Smooth muscle cell (in vitro differentiated cells): ENCODE data around the gene UTF1. TPM values are rescaled to one million over a fixed set of nuclear protein-coding genes. Genes with fewer than 3 reads are reported as not detected.

Experiments used
- DNase-seq: peaks from one replicate; lab custom pipeline; 2025; ENCODE audit not compliant: unreplicated experiment; lab: John Stamatoyannopoulos, UW
- H2AFZ ChIP-seq: fragments of 200-600 bp; sonication (generic); 2 replicates; pipeline ENCODE4 v1.6.0; 2016; ENCODE audit warnings: antibody characterized with exemption, low read depth, mild to moderate bottlenecking
- H3F3A ChIP-seq: fragments of 200-600 bp; sonication (generic); 2 replicates; pipeline ENCODE4 v1.6.0; 2017; ENCODE audit warnings: antibody characterized with exemption, low read depth
- H3K27ac ChIP-seq: fragments of 200-600 bp; sonication (generic); 2 replicates; pipeline ENCODE4 v1.5.1; 2016; ENCODE audit warnings: low read depth, mild to moderate bottlenecking
- H3K27me3 ChIP-seq: fragments of 200-600 bp; sonication (generic); 2 replicates; pipeline ENCODE4 v1.6.1; 2016; ENCODE audit warnings: low read depth, mild to moderate bottlenecking
- H3K36me3 ChIP-seq: fragments of 200-600 bp; sonication (generic); 2 replicates; pipeline ENCODE4 v1.5.1; 2016; ENCODE audit warnings: low read depth
- H3K4me1 ChIP-seq: fragments of 200-600 bp; sonication (generic); 2 replicates; pipeline ENCODE4 v1.5.1; 2016; ENCODE audit warnings: low read depth
- H3K4me2 ChIP-seq: fragments of 200-600 bp; sonication (generic); 2 replicates; pipeline ENCODE4 v1.6.0; 2016; ENCODE audit warnings: mild to moderate bottlenecking
- H3K4me3 ChIP-seq: fragments of 200-600 bp; sonication (generic); 2 replicates; pipeline ENCODE4 v1.5.1; 2016; ENCODE audit warnings: mild to moderate bottlenecking
- H3K79me2 ChIP-seq: fragments of 200-600 bp; sonication (generic); 2 replicates; pipeline ENCODE4 v1.6.0; 2016; ENCODE audit warnings: low read depth, mild to moderate bottlenecking
- H3K9ac ChIP-seq: fragments of 200-600 bp; sonication (generic); 2 replicates; pipeline ENCODE4 v1.6.0; 2016; ENCODE audit warnings: low read depth
- H3K9me3 ChIP-seq: fragments of 200-600 bp; sonication (generic); replicated peaks from 2 replicates; pipeline ENCODE4 v1.5.1; 2016; ENCODE audit warnings: low read depth
- H4K20me1 ChIP-seq: fragments of 200-600 bp; sonication (generic); 2 replicates; pipeline ENCODE4 v1.6.0; 2016; ENCODE audit warnings: low read depth
- WGBS: methylation state at CpG from one replicate; pipeline ENCODE4 v1.1.7; 2016; ENCODE audit warnings: low lambda C conversion rate; 5-methylcytosine and 5-hydroxymethylcytosine counted together
- polyA plus RNA-seq: library from polyadenylated mRNA; unstranded; fragments of >200 nt; fragmentation: Nextera tagmentation; extraction: Ambion mirVana; gene quantifications from 2 replicates; pipeline ENCODE4 v1.2.1, GENCODE V29; 2016
- total RNA-seq: library from RNA; depleted of rRNA; stranded (reverse); fragments of >200 nt; gene quantifications from 2 replicates; pipeline ENCODE4 v1.2.3, GENCODE V29; 2014
- TF ChIP-seq, protein P1 (sequence below): fragments of 200-600 bp; sonication (generic); IDR thresholded peaks from 2 replicates; pipeline ENCODE4 v1.5.1; 2017; ENCODE audit warnings: borderline replicate concordance, mild to moderate bottlenecking, antibody characterized with exemption; ENCODE audit not compliant: insufficient read depth, poor library complexity, severe bottlenecking

UTF1 gene
- total and polyA plus RNA-seq, 2 experiments from 2014 or later = not detected

- Histone ChIP-seq H3K4me1 (no peaks in the 10 kb centered on the region), H3K9ac (no peak overlapping the region), H2AFZ (no peak overlapping the region), H3K79me2 (no peaks in the 10 kb centered on the region), H4K20me1 (no peaks in the 10 kb centered on the region), H3K4me3 (no peak overlapping the region), H3K4me2 (no peak overlapping the region), H3K36me3 (no peaks in the 10 kb centered on the region), H3K27ac (no peak overlapping the region), H3F3A (no peaks in the 10 kb centered on the region), H3K9me3 (no peaks in the 10 kb centered on the region), H3K27me3 (no peaks in the 10 kb centered on the region)
- DNase-seq = no peak
- 91% methylated on average over 38 of the region's 62 CpGs for WGBS
- TF ChIP-seq, protein P1, sequence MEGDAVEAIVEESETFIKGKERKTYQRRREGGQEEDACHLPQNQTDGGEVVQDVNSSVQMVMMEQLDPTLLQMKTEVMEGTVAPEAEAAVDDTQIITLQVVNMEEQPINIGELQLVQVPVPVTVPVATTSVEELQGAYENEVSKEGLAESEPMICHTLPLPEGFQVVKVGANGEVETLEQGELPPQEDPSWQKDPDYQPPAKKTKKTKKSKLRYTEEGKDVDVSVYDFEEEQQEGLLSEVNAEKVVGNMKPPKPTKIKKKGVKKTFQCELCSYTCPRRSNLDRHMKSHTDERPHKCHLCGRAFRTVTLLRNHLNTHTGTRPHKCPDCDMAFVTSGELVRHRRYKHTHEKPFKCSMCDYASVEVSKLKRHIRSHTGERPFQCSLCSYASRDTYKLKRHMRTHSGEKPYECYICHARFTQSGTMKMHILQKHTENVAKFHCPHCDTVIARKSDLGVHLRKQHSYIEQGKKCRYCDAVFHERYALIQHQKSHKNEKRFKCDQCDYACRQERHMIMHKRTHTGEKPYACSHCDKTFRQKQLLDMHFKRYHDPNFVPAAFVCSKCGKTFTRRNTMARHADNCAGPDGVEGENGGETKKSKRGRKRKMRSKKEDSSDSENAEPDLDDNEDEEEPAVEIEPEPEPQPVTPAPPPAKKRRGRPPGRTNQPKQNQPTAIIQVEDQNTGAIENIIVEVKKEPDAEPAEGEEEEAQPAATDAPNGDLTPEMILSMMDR = no peak
Measured at GRCh38 chr10:133202778-133203651, 27.0 kb upstream of the UTF1 start.

DNA sequence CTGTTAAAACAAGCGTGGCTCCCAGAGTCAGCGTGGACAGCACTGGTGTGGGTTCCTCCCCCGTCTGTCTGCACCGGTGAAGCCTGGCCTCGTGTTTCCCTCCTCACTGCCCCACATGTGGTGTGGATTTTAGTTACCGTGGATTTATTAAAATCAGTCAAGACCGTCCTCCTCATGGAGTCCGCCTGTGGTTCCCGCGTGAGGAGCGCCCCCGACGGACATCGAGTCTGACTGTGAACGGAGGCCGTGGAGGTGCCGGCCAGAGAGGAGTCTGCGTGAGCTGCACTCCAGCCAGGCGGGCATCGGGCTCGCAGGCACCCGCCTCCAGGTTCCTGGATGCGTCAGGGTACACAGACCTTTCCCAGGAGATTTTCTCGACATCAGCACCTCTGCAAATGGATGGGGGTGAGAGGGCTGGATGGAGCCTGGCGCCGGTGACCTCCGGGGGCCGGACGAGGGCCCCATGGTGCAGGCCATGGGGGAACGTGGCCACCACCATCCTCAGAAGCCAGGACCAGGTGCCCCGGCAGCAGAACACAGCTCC lies 26.3 kb upstream of the UTF1 start:
- Histone ChIP-seq H3K36me3 (no peaks in the 10 kb centered on the region), H3K27me3 (no peaks in the 10 kb centered on the region), H3K4me3 (no peak overlapping the region), H3K4me2 (no peak overlapping the region), H3K9ac (no peak overlapping the region), H3K27ac (no peak overlapping the region), H3K79me2 (no peaks in the 10 kb centered on the region), H3F3A (no peaks in the 10 kb centered on the region), H3K9me3 (no peaks in the 10 kb centered on the region), H4K20me1 (no peaks in the 10 kb centered on the region), H3K4me1 (no peaks in the 10 kb centered on the region), H2AFZ (no peak overlapping the region)
- TF ChIP-seq, protein P1 = no peak
- 90% methylated on average over 31 of the region's 31 CpGs for WGBS
- DNase-seq = no peak

GRCh38 chr10:133204226-133205015 lies 25.6 kb upstream of the UTF1 start:
- Histone ChIP-seq H3K79me2 (no peaks in the 10 kb centered on the region), H4K20me1 (no peaks in the 10 kb centered on the region), H3K9ac (no peak overlapping the region), H3K4me3 (no peak overlapping the region), H3F3A (no peaks in the 10 kb centered on the region), H3K36me3 (no peaks in the 10 kb centered on the region), H2AFZ (no peak overlapping the region), H3K27me3 (no peaks in the 10 kb centered on the region), H3K27ac (no peak overlapping the region), H3K9me3 (no peaks in the 10 kb centered on the region), H3K4me1 (no peaks in the 10 kb centered on the region), H3K4me2 (no peak overlapping the region)
- TF ChIP-seq, protein P1 = no peak
- DNase-seq = no peak
- 95% methylated on average over 38 of the region's 38 CpGs for WGBS
